Measurements from ENCODE around the gene LRRC53.

DNA sequence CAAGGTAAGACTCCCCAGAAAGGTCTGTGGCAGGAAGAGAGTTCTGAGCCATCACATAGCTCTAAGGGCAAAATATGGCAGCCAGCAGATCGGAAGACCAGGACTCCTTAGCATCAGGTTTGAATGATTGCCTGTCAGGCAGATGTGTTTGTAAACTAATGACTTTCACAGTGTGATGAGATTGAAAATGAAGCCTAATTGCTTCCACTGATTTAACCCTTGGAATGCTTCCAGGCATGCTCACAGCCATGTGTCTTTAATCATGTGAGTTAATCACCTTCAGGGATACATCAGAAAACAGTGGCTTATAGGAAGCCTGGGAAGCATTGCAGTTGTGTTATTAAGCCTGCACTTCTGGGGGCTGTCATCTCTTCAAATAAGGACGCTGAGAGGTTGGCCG is 82.8 kb downstream of the LRRC53 start:
- TF ChIP-seq POLR2A (IDR thresholded peaks at IDR 0.05) = no peak
- TF ChIP-seq, protein P1, sequence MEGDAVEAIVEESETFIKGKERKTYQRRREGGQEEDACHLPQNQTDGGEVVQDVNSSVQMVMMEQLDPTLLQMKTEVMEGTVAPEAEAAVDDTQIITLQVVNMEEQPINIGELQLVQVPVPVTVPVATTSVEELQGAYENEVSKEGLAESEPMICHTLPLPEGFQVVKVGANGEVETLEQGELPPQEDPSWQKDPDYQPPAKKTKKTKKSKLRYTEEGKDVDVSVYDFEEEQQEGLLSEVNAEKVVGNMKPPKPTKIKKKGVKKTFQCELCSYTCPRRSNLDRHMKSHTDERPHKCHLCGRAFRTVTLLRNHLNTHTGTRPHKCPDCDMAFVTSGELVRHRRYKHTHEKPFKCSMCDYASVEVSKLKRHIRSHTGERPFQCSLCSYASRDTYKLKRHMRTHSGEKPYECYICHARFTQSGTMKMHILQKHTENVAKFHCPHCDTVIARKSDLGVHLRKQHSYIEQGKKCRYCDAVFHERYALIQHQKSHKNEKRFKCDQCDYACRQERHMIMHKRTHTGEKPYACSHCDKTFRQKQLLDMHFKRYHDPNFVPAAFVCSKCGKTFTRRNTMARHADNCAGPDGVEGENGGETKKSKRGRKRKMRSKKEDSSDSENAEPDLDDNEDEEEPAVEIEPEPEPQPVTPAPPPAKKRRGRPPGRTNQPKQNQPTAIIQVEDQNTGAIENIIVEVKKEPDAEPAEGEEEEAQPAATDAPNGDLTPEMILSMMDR (IDR thresholded peaks at IDR 0.05) = no peak

Data from Peyer's patch (tissue), 4 donors.